Left renal pelvis (tissue), 4 donors: ENCODE data around the gene DOC2A. TPM values are rescaled to one million over a fixed set of nuclear protein-coding genes. Genes with fewer than 3 reads are reported as not detected.
A peak's percentile ranks its signal among the peaks of the same experiment; 100 is the strongest.
"Not testable (repeated sequence)": the region's sequence is repeated elsewhere in the genome, so short reads cannot be mapped to it uniquely, and the experiment has no call there.

Experiments used
- DNase-seq, 4 donors: peaks; one replicate each; pipeline ENCODE4 v3.0.0-alpha.2; 2013; ENCODE audit warnings: low read depth in 4 of 4, low spot score in 3 of 4
- polyA plus RNA-seq, 4 donors: library from polyadenylated mRNA; unstranded; fragments of 120-200 nt; gene quantifications; one replicate each; pipeline ENCODE4 v1.2.1, GENCODE V29; 2013; ENCODE audit not compliant: insufficient read length in 4 of 4

The DOC2A gene
- 1 to 10 TPM; 1.7 to 3.2 (median 2.6) TPM for polyA plus RNA-seq

GRCh38 chr16:30010844-30011713, at the start of gene DOC2A:
TSS of gene DOC2A (minus strand) at chr16:30011027. CDS start at chr16:30010222, 805 bp downstream.
- no peak for DNase-seq

- no peak for DNase-seq
Measured at GRCh38 chr16:30060346-30060745, 49.5 kb upstream of the DOC2A start.

GRCh38 chr16:30054959-30055553, 44.2 kb upstream of the DOC2A start:
- no peak for DNase-seq

- no peak for DNase-seq
Measured at GRCh38 chr16:30054451-30054850, 43.6 kb upstream of the DOC2A start.

GRCh38 chr16:30053376-30054015, 42.7 kb upstream of the DOC2A start:
- DNase-seq: no peak

- peak; percentile 73 to 81 (median 80) for DNase-seq
Measured at GRCh38 chr16:30052671-30053372, 42.0 kb upstream of the DOC2A start.

- DNase-seq: no peak
Measured at GRCh38 chr16:30051518-30051917, 40.7 kb upstream of the DOC2A start.

GRCh38 chr16:30049871-30050270, 39.0 kb upstream of the DOC2A start:
- no peak for DNase-seq

GRCh38 chr16:30046588-30046987, 35.8 kb upstream of the DOC2A start:
- DNase-seq: no peak

GRCh38 chr16:30046178-30046577, 35.4 kb upstream of the DOC2A start:
- DNase-seq: no peak

- DNase-seq: no peak
Measured at GRCh38 chr16:30041841-30042240, 31.0 kb upstream of the DOC2A start.

GRCh38 chr16:30040690-30041089, 29.9 kb upstream of the DOC2A start:
- not testable (repeated sequence) for DNase-seq

- DNase-seq: no peak
Measured at GRCh38 chr16:30040221-30040620, 29.4 kb upstream of the DOC2A start.

- DNase-seq: no peak
Measured at GRCh38 chr16:30033270-30033669, 22.4 kb upstream of the DOC2A start.

GRCh38 chr16:30032083-30032819, 21.4 kb upstream of the DOC2A start:
- DNase-seq: peak in 3 of 4 donors; percentile 51 to 74 (median 59)

GRCh38 chr16:30031477-30031918, 20.7 kb upstream of the DOC2A start:
- DNase-seq: no peak

- no peak for DNase-seq
Measured at GRCh38 chr16:30030841-30031413, 20.1 kb upstream of the DOC2A start, which contains the start of gene TLCD3B. TSS of gene TLCD3B (minus strand) at chr16:30031271. CDS start at chr16:30030527, 744 bp downstream.

GRCh38 chr16:30030011-30030685, 19.3 kb upstream of the DOC2A start:
- no peak for DNase-seq

GRCh38 chr16:30028438-30029076, 17.7 kb upstream of the DOC2A start:
- no peak for DNase-seq
